IPS-NIHi7 (cell line): ENCODE measurements around the gene CASZ1.

Source experiments
- DNase-seq: peaks from one replicate; pipeline ENCODE4 v3.0.0; 2012; ENCODE audit warnings: mixed read lengths; ENCODE audit errors: extremely low spot score

CASZ1 gene

GRCh38 chr1:10775763-10776162 lies 20.7 kb downstream of the CASZ1 start:
- DNase-seq = no peak

- no peak for DNase-seq
Observed at GRCh38 chr1:10774615-10775310, 21.7 kb downstream of the CASZ1 start.

- DNase-seq = no peak
Observed at GRCh38 chr1:10773851-10774614, 22.4 kb downstream of the CASZ1 start.

GRCh38 chr1:10773376-10773775 lies 23.1 kb downstream of the CASZ1 start:
- DNase-seq = no peak

- DNase-seq = no peak
Observed at GRCh38 chr1:10772711-10773110, 23.7 kb downstream of the CASZ1 start.

GRCh38 chr1:10771789-10772188 lies 24.7 kb downstream of the CASZ1 start:
- no peak for DNase-seq

GRCh38 chr1:10768552-10768951 lies 27.9 kb downstream of the CASZ1 start:
- no peak for DNase-seq

- no peak for DNase-seq
Observed at GRCh38 chr1:10767282-10767681, 29.2 kb downstream of the CASZ1 start.

GRCh38 chr1:10765734-10766478 lies 30.5 kb downstream of the CASZ1 start:
- no peak for DNase-seq

- no peak for DNase-seq
Observed at GRCh38 chr1:10765304-10765703, 31.1 kb downstream of the CASZ1 start.

GRCh38 chr1:10764296-10764798 lies 32.1 kb downstream of the CASZ1 start:
- no peak for DNase-seq

GRCh38 chr1:10762875-10763274 lies 33.6 kb downstream of the CASZ1 start:
- DNase-seq = no peak

GRCh38 chr1:10762153-10762523 lies 34.3 kb downstream of the CASZ1 start:
- DNase-seq = no peak

GRCh38 chr1:10761503-10762152 lies 34.8 kb downstream of the CASZ1 start:
- DNase-seq = no peak

- DNase-seq = no peak
Observed at GRCh38 chr1:10760566-10761502, 35.6 kb downstream of the CASZ1 start.

GRCh38 chr1:10759413-10760200 lies 36.8 kb downstream of the CASZ1 start:
- DNase-seq = no peak

- no peak for DNase-seq
Observed at GRCh38 chr1:10756842-10757241, 39.6 kb downstream of the CASZ1 start.

GRCh38 chr1:10755970-10756521 lies 40.4 kb downstream of the CASZ1 start:
- no peak for DNase-seq

GRCh38 chr1:10754568-10755329 lies 41.7 kb downstream of the CASZ1 start:
- no peak for DNase-seq
